GM19468 (cell line): ENCODE results near the gene ECE2.
"Not testable (repeated sequence)": the region's sequence is repeated elsewhere in the genome, so short reads cannot be mapped to it uniquely, and the experiment has no call there.

ENCODE experiments used
- ATAC-seq: cut with Tn5 transposase; IDR thresholded peaks from one replicate; pipeline ENCODE4 v1.9.1; 2021; ENCODE audit warnings: mild to moderate bottlenecking, moderate library complexity, moderate number of reproducible peaks; ENCODE audit not compliant: unreplicated experiment; ENCODE audit errors: extremely low read depth

Gene ECE2

GRCh38 chr3:184333190-184333589 is 57.4 kb downstream of the ECE2 start:
- ATAC-seq: no peak

GRCh38 chr3:184333700-184334099 is 57.9 kb downstream of the ECE2 start:
- ATAC-seq: no peak

GRCh38 chr3:184334470-184335158 is 58.8 kb downstream of the ECE2 start:
- no peak for ATAC-seq

- no peak for ATAC-seq
Measured at GRCh38 chr3:184335291-184335660, 59.5 kb downstream of the ECE2 start.

- ATAC-seq: peak; percentile 56
Measured at GRCh38 chr3:184335661-184336546, 60.1 kb downstream of the ECE2 start.

GRCh38 chr3:184336547-184337398 is 61.0 kb downstream of the ECE2 start:
- ATAC-seq: no peak

GRCh38 chr3:184337399-184337714 is 61.5 kb downstream of the ECE2 start, which contains the start of gene FAM131A:
Gene FAM131A, plus strand, starts transcription at chr3:184337600. Its CDS starts 31 bp downstream, at chr3:184337631.
- no peak for ATAC-seq

- ATAC-seq: no peak
Measured at GRCh38 chr3:184337981-184338380, 62.2 kb downstream of the ECE2 start.

- no peak for ATAC-seq
Measured at GRCh38 chr3:184338511-184338945, 62.7 kb downstream of the ECE2 start.

GRCh38 chr3:184339001-184339400 is 63.2 kb downstream of the ECE2 start:
- ATAC-seq: no peak

- not testable (repeated sequence) for ATAC-seq
Measured at GRCh38 chr3:184339451-184340135, 63.8 kb downstream of the ECE2 start.

GRCh38 chr3:184341925-184342324 is 66.1 kb downstream of the ECE2 start:
- ATAC-seq: no peak
